ENCODE results near the gene LRRC9. TPM values are rescaled to one million over a fixed set of nuclear protein-coding genes. Genes with fewer than 3 reads are reported as not detected.

LRRC9 gene
- total and polyA plus RNA-seq, 4 donors, result 0.07 to 2.2 (median 0.31) TPM; not detected in 1

GRCh38 chr14:60102389-60102788, 182.4 kb downstream of the LRRC9 start:
- H3K4me1 ChIP-seq (ENCODE audit: control insufficient read depth in 5 of 5, insufficient read depth in 5 of 5, low read length in 5 of 5), result peaks cover 0 to 12% (median 0%) of the 10 kb centered on the region in 5 donors
- H3K27ac ChIP-seq (ENCODE audit: low read depth in 1 of 2, low read length in 1 of 2), result peak overlapping the region in 1 of 2 donors; percentile 33
- TF ChIP-seq CTCF (IDR thresholded peaks at IDR 0.05; ENCODE audit: control extremely low read depth, extremely low read depth), result no peak
- H3K36me3 ChIP-seq (ENCODE audit: control insufficient read depth in 4 of 4, insufficient read depth in 4 of 4, low read length in 4 of 4), result peaks cover 3 to 6% (median 6%) of the 10 kb centered on the region in 4 donors
- ATAC-seq (ENCODE audit: insufficient read depth, low FRiP score), result no peak
- WGBS, 2 donors, result 61% methylated on average over 2 of the region's 2 CpGs
- H3K4me3 ChIP-seq, result no peak overlapping the region
- H3K9me3 ChIP-seq (ENCODE audit: control insufficient read depth in 4 of 4, insufficient read depth in 3 of 4, low read length in 3 of 4), result no peaks in the 10 kb centered on the region
- no peak overlapping the region for H3K9ac ChIP-seq (ENCODE audit: insufficient read depth in 1 of 2, low read length in 2 of 2)
- no peaks in the 10 kb centered on the region for H3K27me3 ChIP-seq (ENCODE audit: control insufficient read depth in 3 of 3, insufficient read depth in 3 of 3, low read length in 2 of 3)
- DNase-seq, result peak in 1 of 3 donors; percentile 20

- ATAC-seq (ENCODE audit: insufficient read depth, low FRiP score), result no peak
- Histone ChIP-seq H3K4me3 (no peak overlapping the region), H3K36me3 (ENCODE audit: control insufficient read depth in 4 of 4, insufficient read depth in 4 of 4, low read length in 4 of 4) (peaks cover 7 to 23% (median 14%) of the 10 kb centered on the region in 4 donors), H3K27me3 (ENCODE audit: control insufficient read depth in 3 of 3, insufficient read depth in 3 of 3, low read length in 2 of 3) (no peaks in the 10 kb centered on the region), H3K9me3 (ENCODE audit: control insufficient read depth in 4 of 4, insufficient read depth in 3 of 4, low read length in 3 of 4) (no peaks in the 10 kb centered on the region), H3K9ac (ENCODE audit: insufficient read depth in 1 of 2, low read length in 2 of 2) (no peak overlapping the region), H3K4me1 (ENCODE audit: control insufficient read depth in 5 of 5, insufficient read depth in 5 of 5, low read length in 5 of 5) (peaks cover 0 to 6% (median 0%) of the 10 kb centered on the region in 5 donors), H3K27ac (ENCODE audit: low read depth in 1 of 2, low read length in 1 of 2) (no peak overlapping the region)
- 41 to 61% methylated on average over 2 of the region's 2 CpGs for WGBS, 2 donors
- no peak for DNase-seq
- TF ChIP-seq CTCF (IDR thresholded peaks at IDR 0.05; ENCODE audit: control extremely low read depth, extremely low read depth), result no peak
These were observed 186.4 kb downstream of the LRRC9 start for GRCh38 chr14:60106339-60106738.

GRCh38 chr14:60107477-60107876, 187.5 kb downstream of the LRRC9 start:
- no peak for TF ChIP-seq CTCF (IDR thresholded peaks at IDR 0.05; ENCODE audit: control extremely low read depth, extremely low read depth)
- no peak overlapping the region for H3K4me3 ChIP-seq
- H3K9ac ChIP-seq (ENCODE audit: insufficient read depth in 1 of 2, low read length in 2 of 2), result peak overlapping the region in 1 of 2 donors; percentile 4
- 88 to 91% methylated on average over 4 of the region's 4 CpGs for WGBS, 2 donors
- peaks cover 7 to 23% (median 14%) of the 10 kb centered on the region in 4 donors for H3K36me3 ChIP-seq (ENCODE audit: control insufficient read depth in 4 of 4, insufficient read depth in 4 of 4, low read length in 4 of 4)
- no peaks in the 10 kb centered on the region for H3K27me3 ChIP-seq (ENCODE audit: control insufficient read depth in 3 of 3, insufficient read depth in 3 of 3, low read length in 2 of 3)
- no peak for ATAC-seq (ENCODE audit: insufficient read depth, low FRiP score)
- DNase-seq, result no peak
- H3K9me3 ChIP-seq (ENCODE audit: control insufficient read depth in 4 of 4, insufficient read depth in 3 of 4, low read length in 3 of 4), result no peaks in the 10 kb centered on the region
- H3K27ac ChIP-seq (ENCODE audit: low read depth in 1 of 2, low read length in 1 of 2), result no peak overlapping the region
- peaks cover 0 to 6% (median 0%) of the 10 kb centered on the region in 5 donors for H3K4me1 ChIP-seq (ENCODE audit: control insufficient read depth in 5 of 5, insufficient read depth in 5 of 5, low read length in 5 of 5)

GRCh38 chr14:60111732-60112131, 191.8 kb downstream of the LRRC9 start:
- 48 to 75% methylated on average over 2 of the region's 2 CpGs for WGBS, 2 donors
- H3K9ac ChIP-seq (ENCODE audit: insufficient read depth in 1 of 2, low read length in 2 of 2), result no peak overlapping the region
- ATAC-seq (ENCODE audit: insufficient read depth, low FRiP score), result no peak
- H3K27me3 ChIP-seq (ENCODE audit: control insufficient read depth in 3 of 3, insufficient read depth in 3 of 3, low read length in 2 of 3), result no peaks in the 10 kb centered on the region
- H3K4me1 ChIP-seq (ENCODE audit: control insufficient read depth in 5 of 5, insufficient read depth in 5 of 5, low read length in 5 of 5), result peaks cover 0 to 2% (median 0%) of the 10 kb centered on the region in 5 donors
- no peak for TF ChIP-seq CTCF (IDR thresholded peaks at IDR 0.05; ENCODE audit: control extremely low read depth, extremely low read depth)
- H3K9me3 ChIP-seq (ENCODE audit: control insufficient read depth in 4 of 4, insufficient read depth in 3 of 4, low read length in 3 of 4), result no peaks in the 10 kb centered on the region
- no peak overlapping the region for H3K27ac ChIP-seq (ENCODE audit: low read depth in 1 of 2, low read length in 1 of 2)
- H3K4me3 ChIP-seq, result no peak overlapping the region
- peaks cover 9 to 37% (median 20%) of the 10 kb centered on the region in 4 donors for H3K36me3 ChIP-seq (ENCODE audit: control insufficient read depth in 4 of 4, insufficient read depth in 4 of 4, low read length in 4 of 4)
- no peak for DNase-seq
